HepG2 (cell line): ENCODE measurements around the gene SNX6. TPM values are rescaled to one million over a fixed set of nuclear protein-coding genes. Genes with fewer than 3 reads are reported as not detected.

ENCODE experiments used
- CBX5 ChIP-seq: sonication (generic); formaldehyde crosslinking; IDR thresholded peaks from 2 replicates; pipeline ENCODE4 v1.4.0; 2020; ENCODE audit warnings: missing genetic modification reagents, borderline replicate concordance
- NR2F2 ChIP-seq: IDR thresholded peaks from 2 replicates; pipeline ENCODE4 v1.6.1; 2012; ENCODE audit warnings: low read depth, inconsistent platforms, borderline replicate concordance
- SAP130 ChIP-seq: IDR thresholded peaks from 2 replicates; pipeline ENCODE4 v1.6.1; 2016; ENCODE audit warnings: low read depth
- U2AF1 ChIP-seq: fragments of 200-400 bp; formaldehyde crosslinking; optimal IDR thresholded peaks from 2 replicates; pipeline ENCODE3; 2017; ENCODE audit warnings: mild to moderate bottlenecking, low read depth, low read length
- ZNF251 ChIP-seq: sonication (generic); formaldehyde crosslinking; IDR thresholded peaks from 2 replicates; pipeline ENCODE4 v1.9.0; 2021; ENCODE audit warnings: mild to moderate bottlenecking, missing genetic modification reagents
- ZNF550 ChIP-seq: sonication (generic); formaldehyde crosslinking; IDR thresholded peaks from 2 replicates; pipeline ENCODE4 v1.4.0; 2020; ENCODE audit warnings: mild to moderate bottlenecking, missing genetic modification reagents, borderline replicate concordance
- polyA plus RNA-seq, 8 experiments: library from polyadenylated mRNA; depleted of rRNA in 3 of 8; stranded (reverse) in 7 of 8; unstranded in 1 of 8; fragments of >200 nt; fragmentation: Illumina TruSeq in 4 of 8; extraction: Trizol in 4 of 8; gene quantifications; 2 replicates each; pipeline versions ENCODE4 v1.2.1 to v1.2.3, GENCODE V29; 2011 to 2016; ENCODE audit warnings: low read depth in 4 of 8, missing spikeins in 1 of 8, mixed read lengths in 1 of 8; ENCODE audit not compliant: insufficient read depth in 1 of 8
- total RNA-seq, 5 experiments: library from RNA; depleted of rRNA; stranded (reverse); fragments of >200 nt; fragmentation: Illumina TruSeq; extraction: Trizol; gene quantifications; 2 replicates each; pipeline ENCODE4 v1.2.3, GENCODE V29; 2016; ENCODE audit warnings: low read depth in 1 of 5
- TF ChIP-seq, protein P1 (sequence below): sonication (generic); formaldehyde crosslinking; IDR thresholded peaks from 2 replicates; pipeline ENCODE4 v1.5.1; 2020; ENCODE audit warnings: mild to moderate bottlenecking, missing genetic modification reagents, borderline replicate concordance
- TF ChIP-seq, protein P2 (sequence below): sonication (generic); formaldehyde crosslinking; IDR thresholded peaks from 2 replicates; pipeline ENCODE4 v1.5.1; 2020; ENCODE audit warnings: missing genetic modification reagents, mild to moderate bottlenecking, borderline replicate concordance
- TF ChIP-seq, protein P3 (sequence below): sonication (generic); formaldehyde crosslinking; IDR thresholded peaks from 2 replicates; pipeline ENCODE4 v1.4.0; 2020; ENCODE audit warnings: missing genetic modification reagents, borderline replicate concordance
- TF ChIP-seq, protein P4 (sequence below): sonication (generic); formaldehyde crosslinking; IDR thresholded peaks from 2 replicates; pipeline ENCODE4 v1.9.0; 2022; ENCODE audit warnings: missing genetic modification reagents, mild to moderate bottlenecking, borderline replicate concordance
- TF ChIP-seq, protein P5 (sequence below): sonication (generic); formaldehyde crosslinking; IDR thresholded peaks from 2 replicates; pipeline ENCODE4 v1.9.0; 2021; ENCODE audit warnings: missing genetic modification reagents, borderline replicate concordance

Gene SNX6
- total and polyA plus RNA-seq, 2 of the 13 experiments (the other 11 are each of a cell fraction or from before 2014, with no cell fraction given): 92.3 to 169 TPM

DNA sequence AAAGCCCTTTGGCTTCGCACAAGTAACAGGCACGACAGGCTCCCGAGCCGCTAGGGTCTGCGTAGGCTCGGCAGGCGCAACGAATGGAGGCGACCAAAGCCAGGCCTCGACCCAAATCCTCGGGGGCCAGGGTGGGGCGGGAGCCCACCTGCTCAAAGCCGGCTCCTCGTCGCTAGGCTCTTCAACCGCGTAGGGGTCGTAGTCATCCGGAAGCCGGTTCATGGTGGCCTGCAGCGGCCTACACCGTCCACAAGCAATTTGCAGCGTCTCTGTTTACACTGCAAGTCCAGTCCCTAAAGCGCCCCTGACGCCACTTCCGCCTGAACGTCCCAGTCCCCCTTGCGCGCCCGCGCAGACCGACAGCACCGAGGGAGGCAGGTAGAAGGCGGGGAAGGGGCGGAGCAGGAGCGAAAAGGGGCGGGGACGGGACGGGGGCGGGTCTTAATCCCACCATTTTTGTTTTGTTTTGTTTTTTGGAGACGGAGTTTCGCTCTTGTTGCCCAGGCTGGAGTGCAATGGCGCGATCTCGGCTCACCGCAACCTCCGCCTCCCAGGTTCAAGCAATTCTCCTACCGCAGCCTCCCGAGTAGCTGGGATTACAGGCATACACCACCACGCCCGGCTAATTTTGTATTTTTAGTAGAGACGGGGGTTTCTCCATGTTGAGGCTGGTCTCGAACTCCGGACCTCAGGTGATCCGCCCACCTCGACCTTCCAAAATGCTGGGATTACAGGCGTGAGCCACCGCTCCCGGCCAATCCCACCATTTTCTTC lies 90.4 kb downstream of the SNX6 start, which contains the start of gene EAPP (continued):
- TF ChIP-seq, protein P1, sequence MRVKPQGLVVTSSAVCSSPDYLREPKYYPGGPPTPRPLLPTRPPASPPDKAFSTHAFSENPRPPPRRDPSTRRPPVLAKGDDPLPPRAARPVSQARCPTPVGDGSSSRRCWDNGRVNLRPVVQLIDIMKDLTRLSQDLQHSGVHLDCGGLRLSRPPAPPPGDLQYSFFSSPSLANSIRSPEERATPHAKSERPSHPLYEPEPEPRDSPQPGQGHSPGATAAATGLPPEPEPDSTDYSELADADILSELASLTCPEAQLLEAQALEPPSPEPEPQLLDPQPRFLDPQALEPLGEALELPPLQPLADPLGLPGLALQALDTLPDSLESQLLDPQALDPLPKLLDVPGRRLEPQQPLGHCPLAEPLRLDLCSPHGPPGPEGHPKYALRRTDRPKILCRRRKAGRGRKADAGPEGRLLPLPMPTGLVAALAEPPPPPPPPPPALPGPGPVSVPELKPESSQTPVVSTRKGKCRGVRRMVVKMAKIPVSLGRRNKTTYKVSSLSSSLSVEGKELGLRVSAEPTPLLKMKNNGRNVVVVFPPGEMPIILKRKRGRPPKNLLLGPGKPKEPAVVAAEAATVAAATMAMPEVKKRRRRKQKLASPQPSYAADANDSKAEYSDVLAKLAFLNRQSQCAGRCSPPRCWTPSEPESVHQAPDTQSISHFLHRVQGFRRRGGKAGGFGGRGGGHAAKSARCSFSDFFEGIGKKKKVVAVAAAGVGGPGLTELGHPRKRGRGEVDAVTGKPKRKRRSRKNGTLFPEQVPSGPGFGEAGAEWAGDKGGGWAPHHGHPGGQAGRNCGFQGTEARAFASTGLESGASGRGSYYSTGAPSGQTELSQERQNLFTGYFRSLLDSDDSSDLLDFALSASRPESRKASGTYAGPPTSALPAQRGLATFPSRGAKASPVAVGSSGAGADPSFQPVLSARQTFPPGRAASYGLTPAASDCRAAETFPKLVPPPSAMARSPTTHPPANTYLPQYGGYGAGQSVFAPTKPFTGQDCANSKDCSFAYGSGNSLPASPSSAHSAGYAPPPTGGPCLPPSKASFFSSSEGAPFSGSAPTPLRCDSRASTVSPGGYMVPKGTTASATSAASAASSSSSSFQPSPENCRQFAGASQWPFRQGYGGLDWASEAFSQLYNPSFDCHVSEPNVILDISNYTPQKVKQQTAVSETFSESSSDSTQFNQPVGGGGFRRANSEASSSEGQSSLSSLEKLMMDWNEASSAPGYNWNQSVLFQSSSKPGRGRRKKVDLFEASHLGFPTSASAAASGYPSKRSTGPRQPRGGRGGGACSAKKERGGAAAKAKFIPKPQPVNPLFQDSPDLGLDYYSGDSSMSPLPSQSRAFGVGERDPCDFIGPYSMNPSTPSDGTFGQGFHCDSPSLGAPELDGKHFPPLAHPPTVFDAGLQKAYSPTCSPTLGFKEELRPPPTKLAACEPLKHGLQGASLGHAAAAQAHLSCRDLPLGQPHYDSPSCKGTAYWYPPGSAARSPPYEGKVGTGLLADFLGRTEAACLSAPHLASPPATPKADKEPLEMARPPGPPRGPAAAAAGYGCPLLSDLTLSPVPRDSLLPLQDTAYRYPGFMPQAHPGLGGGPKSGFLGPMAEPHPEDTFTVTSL (CRISPR knock-in tag): peak; percentile 85
- TF ChIP-seq, protein P2, sequence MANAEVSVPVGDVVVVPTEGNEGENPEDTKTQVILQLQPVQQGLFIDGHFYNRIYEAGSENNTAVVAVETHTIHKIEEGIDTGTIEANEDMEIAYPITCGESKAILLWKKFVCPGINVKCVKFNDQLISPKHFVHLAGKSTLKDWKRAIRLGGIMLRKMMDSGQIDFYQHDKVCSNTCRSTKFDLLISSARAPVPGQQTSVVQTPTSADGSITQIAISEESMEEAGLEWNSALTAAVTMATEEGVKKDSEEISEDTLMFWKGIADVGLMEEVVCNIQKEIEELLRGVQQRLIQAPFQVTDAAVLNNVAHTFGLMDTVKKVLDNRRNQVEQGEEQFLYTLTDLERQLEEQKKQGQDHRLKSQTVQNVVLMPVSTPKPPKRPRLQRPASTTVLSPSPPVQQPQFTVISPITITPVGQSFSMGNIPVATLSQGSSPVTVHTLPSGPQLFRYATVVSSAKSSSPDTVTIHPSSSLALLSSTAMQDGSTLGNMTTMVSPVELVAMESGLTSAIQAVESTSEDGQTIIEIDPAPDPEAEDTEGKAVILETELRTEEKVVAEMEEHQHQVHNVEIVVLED (CRISPR knock-in tag): peak; percentile 95
- TF ChIP-seq, protein P3, sequence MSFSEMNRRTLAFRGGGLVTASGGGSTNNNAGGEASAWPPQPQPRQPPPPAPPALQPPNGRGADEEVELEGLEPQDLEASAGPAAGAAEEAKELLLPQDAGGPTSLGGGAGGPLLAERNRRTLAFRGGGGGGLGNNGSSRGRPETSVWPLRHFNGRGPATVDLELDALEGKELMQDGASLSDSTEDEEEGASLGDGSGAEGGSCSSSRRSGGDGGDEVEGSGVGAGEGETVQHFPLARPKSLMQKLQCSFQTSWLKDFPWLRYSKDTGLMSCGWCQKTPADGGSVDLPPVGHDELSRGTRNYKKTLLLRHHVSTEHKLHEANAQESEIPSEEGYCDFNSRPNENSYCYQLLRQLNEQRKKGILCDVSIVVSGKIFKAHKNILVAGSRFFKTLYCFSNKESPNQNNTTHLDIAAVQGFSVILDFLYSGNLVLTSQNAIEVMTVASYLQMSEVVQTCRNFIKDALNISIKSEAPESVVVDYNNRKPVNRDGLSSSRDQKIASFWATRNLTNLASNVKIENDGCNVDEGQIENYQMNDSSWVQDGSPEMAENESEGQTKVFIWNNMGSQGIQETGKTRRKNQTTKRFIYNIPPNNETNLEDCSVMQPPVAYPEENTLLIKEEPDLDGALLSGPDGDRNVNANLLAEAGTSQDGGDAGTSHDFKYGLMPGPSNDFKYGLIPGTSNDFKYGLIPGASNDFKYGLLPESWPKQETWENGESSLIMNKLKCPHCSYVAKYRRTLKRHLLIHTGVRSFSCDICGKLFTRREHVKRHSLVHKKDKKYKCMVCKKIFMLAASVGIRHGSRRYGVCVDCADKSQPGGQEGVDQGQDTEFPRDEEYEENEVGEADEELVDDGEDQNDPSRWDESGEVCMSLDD: peak; percentile 90
- TF ChIP-seq ZNF251 (CRISPR knock-in tag) (peak; percentile 92; the same call in 1 of the 2 replicates), CBX5 (CRISPR knock-in tag) (peak; percentile 98; the same call in 1 of the 2 replicates), ZNF550 (CRISPR knock-in tag) (peak; percentile 100), NR2F2 (no peak), U2AF1 (peak; percentile 95), SAP130 (peak; percentile 99)
- TF ChIP-seq, protein P4, sequence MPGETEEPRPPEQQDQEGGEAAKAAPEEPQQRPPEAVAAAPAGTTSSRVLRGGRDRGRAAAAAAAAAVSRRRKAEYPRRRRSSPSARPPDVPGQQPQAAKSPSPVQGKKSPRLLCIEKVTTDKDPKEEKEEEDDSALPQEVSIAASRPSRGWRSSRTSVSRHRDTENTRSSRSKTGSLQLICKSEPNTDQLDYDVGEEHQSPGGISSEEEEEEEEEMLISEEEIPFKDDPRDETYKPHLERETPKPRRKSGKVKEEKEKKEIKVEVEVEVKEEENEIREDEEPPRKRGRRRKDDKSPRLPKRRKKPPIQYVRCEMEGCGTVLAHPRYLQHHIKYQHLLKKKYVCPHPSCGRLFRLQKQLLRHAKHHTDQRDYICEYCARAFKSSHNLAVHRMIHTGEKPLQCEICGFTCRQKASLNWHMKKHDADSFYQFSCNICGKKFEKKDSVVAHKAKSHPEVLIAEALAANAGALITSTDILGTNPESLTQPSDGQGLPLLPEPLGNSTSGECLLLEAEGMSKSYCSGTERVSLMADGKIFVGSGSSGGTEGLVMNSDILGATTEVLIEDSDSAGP (CRISPR knock-in tag): peak; percentile 97; the same call in 1 of the 2 replicates
- TF ChIP-seq, protein P5, sequence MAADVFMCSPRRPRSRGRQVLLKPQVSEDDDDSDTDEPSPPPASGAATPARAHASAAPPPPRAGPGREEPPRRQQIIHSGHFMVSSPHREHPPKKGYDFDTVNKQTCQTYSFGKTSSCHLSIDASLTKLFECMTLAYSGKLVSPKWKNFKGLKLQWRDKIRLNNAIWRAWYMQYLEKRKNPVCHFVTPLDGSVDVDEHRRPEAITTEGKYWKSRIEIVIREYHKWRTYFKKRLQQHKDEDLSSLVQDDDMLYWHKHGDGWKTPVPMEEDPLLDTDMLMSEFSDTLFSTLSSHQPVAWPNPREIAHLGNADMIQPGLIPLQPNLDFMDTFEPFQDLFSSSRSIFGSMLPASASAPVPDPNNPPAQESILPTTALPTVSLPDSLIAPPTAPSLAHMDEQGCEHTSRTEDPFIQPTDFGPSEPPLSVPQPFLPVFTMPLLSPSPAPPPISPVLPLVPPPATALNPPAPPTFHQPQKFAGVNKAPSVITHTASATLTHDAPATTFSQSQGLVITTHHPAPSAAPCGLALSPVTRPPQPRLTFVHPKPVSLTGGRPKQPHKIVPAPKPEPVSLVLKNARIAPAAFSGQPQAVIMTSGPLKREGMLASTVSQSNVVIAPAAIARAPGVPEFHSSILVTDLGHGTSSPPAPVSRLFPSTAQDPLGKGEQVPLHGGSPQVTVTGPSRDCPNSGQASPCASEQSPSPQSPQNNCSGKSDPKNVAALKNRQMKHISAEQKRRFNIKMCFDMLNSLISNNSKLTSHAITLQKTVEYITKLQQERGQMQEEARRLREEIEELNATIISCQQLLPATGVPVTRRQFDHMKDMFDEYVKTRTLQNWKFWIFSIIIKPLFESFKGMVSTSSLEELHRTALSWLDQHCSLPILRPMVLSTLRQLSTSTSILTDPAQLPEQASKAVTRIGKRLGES: peak; percentile 90
